Neural cell (in vitro differentiated cells): Measurements from ENCODE around the gene DAGLA. TPM values are rescaled to one million over a fixed set of nuclear protein-coding genes. Genes with fewer than 3 reads are reported as not detected.

Experiments
- H2AFZ ChIP-seq: fragments of 200-600, 300-800 bp; sonication (generic), shearing (Covaris generic); 2 replicates; pipeline ENCODE4 v1.6.0; 2014; ENCODE audit warnings: low read depth, mild to moderate bottlenecking, antibody characterized with exemption, low read length, moderate library complexity
- H3F3A ChIP-seq: fragments of 200-600 bp; shearing (Covaris generic); 2 replicates; pipeline ENCODE4 v1.6.1; 2016; ENCODE audit warnings: mild to moderate bottlenecking, moderate library complexity, mixed read lengths, antibody characterized with exemption, low read length; ENCODE audit not compliant: insufficient read depth, poor library complexity, severe bottlenecking
- H3K27ac ChIP-seq: fragments of 200-600, 300-800 bp; sonication (generic), shearing (Covaris generic); 2 replicates; pipeline ENCODE4 v1.5.1; 2014; ENCODE audit warnings: mild to moderate bottlenecking, low read length, moderate library complexity
- H3K27me3 ChIP-seq: fragments of 300-800, 200-600 bp; sonication (generic), shearing (Covaris generic); 2 replicates; pipeline ENCODE4 v1.6.0; 2014; ENCODE audit warnings: mild to moderate bottlenecking, low read depth, low read length, moderate library complexity; ENCODE audit not compliant: insufficient read depth
- H3K36me3 ChIP-seq: fragments of 300-800, 200-600 bp; sonication (generic), shearing (Covaris generic); 2 replicates; pipeline ENCODE4 v1.5.1; 2014; ENCODE audit warnings: mild to moderate bottlenecking, antibody characterized with exemption, low read length, moderate library complexity; ENCODE audit not compliant: insufficient read depth
- H3K4me2 ChIP-seq: fragments of 300-800, 200-600 bp; sonication (generic), shearing (Covaris generic); 2 replicates; pipeline ENCODE4 v1.6.0; 2014; ENCODE audit warnings: mild to moderate bottlenecking, low read length
- H3K4me3 ChIP-seq: fragments of 300-800, 200-600 bp; sonication (generic), shearing (Covaris generic); 2 replicates; pipeline ENCODE4 v1.5.1; 2014; ENCODE audit warnings: mild to moderate bottlenecking, low read length, moderate library complexity
- H3K79me2 ChIP-seq: fragments of 200-600 bp; shearing (Covaris generic); replicated peaks from 2 replicates; pipeline ENCODE4 v1.6.0; 2014; ENCODE audit warnings: mild to moderate bottlenecking, low read length, moderate library complexity; ENCODE audit not compliant: insufficient read depth
- H3K9ac ChIP-seq: fragments of 300-800, 200-600 bp; sonication (generic), shearing (Covaris generic); 2 replicates; pipeline ENCODE4 v1.6.1; 2016; ENCODE audit warnings: mild to moderate bottlenecking, low read length, mixed read lengths
- H3K9me2 ChIP-seq: fragments of 200-600 bp; shearing (Covaris generic); 2 replicates; pipeline ENCODE4 v1.6.1; 2016; ENCODE audit warnings: mild to moderate bottlenecking, low read length, mixed read lengths; ENCODE audit not compliant: insufficient read depth
- H3K9me3 ChIP-seq: fragments of 200-600, 300-800 bp; sonication (generic), shearing (Covaris generic); 2 replicates; pipeline ENCODE4 v1.6.1; 2016; ENCODE audit warnings: mild to moderate bottlenecking, mixed run types, low read length, moderate library complexity, mixed read lengths
- H4K20me1 ChIP-seq: fragments of 200-600 bp; shearing (Covaris generic); 2 replicates; pipeline ENCODE4 v1.6.1; 2016; ENCODE audit warnings: mild to moderate bottlenecking, mixed run types; ENCODE audit not compliant: insufficient read depth
- EP300 ChIP-seq: fragments of 450-650 bp; conservative IDR thresholded peaks from 2 replicates; pipeline ENCODE4 v1.6.1; 2014; ENCODE audit warnings: antibody characterized with exemption, mild to moderate bottlenecking, moderate library complexity; ENCODE audit not compliant: poor library complexity, severe bottlenecking
- EZH2 ChIP-seq: fragments of 200-600, 300-800 bp; shearing (Covaris generic), sonication (generic); IDR thresholded peaks from 2 replicates; pipeline ENCODE4 v1.6.1; 2014; ENCODE audit warnings: antibody characterized with exemption, low read length, borderline replicate concordance, mild to moderate bottlenecking; ENCODE audit not compliant: insufficient read depth, poor library complexity, severe bottlenecking
- MXI1 ChIP-seq: fragments of 450-650 bp; conservative IDR thresholded peaks from 2 replicates; pipeline ENCODE4 v1.6.1; 2014; ENCODE audit warnings: antibody characterized with exemption, mild to moderate bottlenecking; ENCODE audit not compliant: poor library complexity, severe bottlenecking
- POLR2AphosphoS5 ChIP-seq: IDR thresholded peaks from 2 replicates; pipeline ENCODE4 v1.6.1; 2012
- RAD21 ChIP-seq: fragments of 450-650 bp; conservative IDR thresholded peaks from 2 replicates; pipeline ENCODE4 v1.6.1; 2014; ENCODE audit warnings: antibody characterized with exemption, mild to moderate bottlenecking, moderate library complexity
- SMC3 ChIP-seq: fragments of 450-650 bp; conservative IDR thresholded peaks from 2 replicates; pipeline ENCODE4 v1.6.1; 2014; ENCODE audit warnings: antibody characterized with exemption, mild to moderate bottlenecking, moderate library complexity; ENCODE audit not compliant: poor library complexity
- TAF1 ChIP-seq: IDR thresholded peaks from 2 replicates; pipeline ENCODE4 v1.6.1; 2012; ENCODE audit warnings: low read depth
- polyA plus RNA-seq: library from polyadenylated mRNA; depleted of rRNA; stranded (reverse); fragments of >200 nt; gene quantifications from 2 replicates; pipeline ENCODE4 v1.2.3, GENCODE V29; 2014
- TF ChIP-seq, protein P1 (sequence below): IDR thresholded peaks from 2 replicates; pipeline ENCODE4 v1.6.1; 2012; ENCODE audit warnings: borderline replicate concordance
- TF ChIP-seq, protein P2 (sequence below): fragments of 450-650 bp; IDR thresholded peaks from 2 replicates; pipeline ENCODE4 v1.5.1; 2014; ENCODE audit warnings: antibody characterized with exemption, mild to moderate bottlenecking, moderate library complexity; ENCODE audit not compliant: poor library complexity, severe bottlenecking

Gene DAGLA
- polyA plus RNA-seq, 1 donor from 2014 or later: 4.5 TPM

DNA sequence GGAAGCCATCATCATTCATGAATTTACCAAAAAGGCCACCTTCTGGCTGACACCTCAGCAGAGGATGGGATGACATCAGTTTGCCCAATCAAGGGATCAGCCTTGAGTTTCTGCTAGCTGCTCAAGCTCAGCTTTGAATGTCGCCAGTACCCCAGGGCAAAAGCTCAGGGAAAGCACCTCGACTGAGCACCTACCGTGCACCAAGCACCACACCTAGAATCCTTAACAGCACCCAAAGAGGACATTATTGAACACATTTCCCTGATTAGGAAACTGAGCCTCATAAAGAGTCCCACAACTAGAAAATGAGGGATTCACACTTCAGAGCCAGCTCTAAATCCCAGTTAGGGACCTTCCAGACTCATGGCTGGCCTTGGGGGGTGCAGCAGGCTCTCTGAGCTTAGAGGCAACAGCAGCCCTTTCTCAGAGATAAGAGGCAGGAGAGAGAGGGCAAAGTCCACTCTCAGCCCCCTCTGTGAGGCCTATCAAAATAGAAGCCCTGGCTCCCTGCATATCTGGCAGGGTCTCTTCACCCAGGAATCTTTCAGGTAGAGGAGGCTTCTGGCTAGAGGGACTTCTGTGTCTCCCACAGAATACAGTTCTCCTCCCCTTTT is 13.4 kb upstream of the DAGLA start (continued):
- TF ChIP-seq, protein P1, sequence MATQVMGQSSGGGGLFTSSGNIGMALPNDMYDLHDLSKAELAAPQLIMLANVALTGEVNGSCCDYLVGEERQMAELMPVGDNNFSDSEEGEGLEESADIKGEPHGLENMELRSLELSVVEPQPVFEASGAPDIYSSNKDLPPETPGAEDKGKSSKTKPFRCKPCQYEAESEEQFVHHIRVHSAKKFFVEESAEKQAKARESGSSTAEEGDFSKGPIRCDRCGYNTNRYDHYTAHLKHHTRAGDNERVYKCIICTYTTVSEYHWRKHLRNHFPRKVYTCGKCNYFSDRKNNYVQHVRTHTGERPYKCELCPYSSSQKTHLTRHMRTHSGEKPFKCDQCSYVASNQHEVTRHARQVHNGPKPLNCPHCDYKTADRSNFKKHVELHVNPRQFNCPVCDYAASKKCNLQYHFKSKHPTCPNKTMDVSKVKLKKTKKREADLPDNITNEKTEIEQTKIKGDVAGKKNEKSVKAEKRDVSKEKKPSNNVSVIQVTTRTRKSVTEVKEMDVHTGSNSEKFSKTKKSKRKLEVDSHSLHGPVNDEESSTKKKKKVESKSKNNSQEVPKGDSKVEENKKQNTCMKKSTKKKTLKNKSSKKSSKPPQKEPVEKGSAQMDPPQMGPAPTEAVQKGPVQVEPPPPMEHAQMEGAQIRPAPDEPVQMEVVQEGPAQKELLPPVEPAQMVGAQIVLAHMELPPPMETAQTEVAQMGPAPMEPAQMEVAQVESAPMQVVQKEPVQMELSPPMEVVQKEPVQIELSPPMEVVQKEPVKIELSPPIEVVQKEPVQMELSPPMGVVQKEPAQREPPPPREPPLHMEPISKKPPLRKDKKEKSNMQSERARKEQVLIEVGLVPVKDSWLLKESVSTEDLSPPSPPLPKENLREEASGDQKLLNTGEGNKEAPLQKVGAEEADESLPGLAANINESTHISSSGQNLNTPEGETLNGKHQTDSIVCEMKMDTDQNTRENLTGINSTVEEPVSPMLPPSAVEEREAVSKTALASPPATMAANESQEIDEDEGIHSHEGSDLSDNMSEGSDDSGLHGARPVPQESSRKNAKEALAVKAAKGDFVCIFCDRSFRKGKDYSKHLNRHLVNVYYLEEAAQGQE: no peak
- no peak for TF ChIP-seq POLR2AphosphoS5
- no peak for TF ChIP-seq TAF1

DNA sequence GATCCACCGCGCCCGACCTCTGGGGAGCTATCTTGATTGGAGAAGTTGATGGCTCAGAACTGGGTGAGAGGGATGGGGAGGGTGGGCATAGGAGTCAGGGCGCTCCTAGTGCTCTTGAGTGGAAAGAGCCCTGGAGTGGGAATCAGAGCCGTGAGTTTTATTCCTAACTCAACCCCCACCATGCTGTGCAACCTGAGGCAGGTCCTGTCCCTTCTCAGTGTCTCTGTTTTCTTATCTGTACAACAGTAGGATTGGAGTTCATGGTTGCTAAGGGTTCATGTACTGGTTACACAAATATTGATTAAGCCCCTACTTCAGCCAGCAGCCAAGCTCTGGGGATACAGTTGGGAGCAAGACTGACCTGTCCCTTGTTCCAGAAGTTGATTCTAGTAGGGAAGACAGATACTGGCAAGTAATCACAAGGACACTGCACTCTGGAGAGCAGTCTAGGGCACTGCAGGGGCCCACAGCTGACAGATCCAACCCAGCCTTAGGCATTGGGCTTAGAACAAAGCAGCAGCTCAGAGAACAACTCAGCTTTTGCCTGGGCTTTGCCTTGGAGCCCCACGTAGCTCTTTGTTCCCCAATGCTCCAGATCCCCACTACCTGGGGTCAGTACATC is 12.4 kb upstream of the DAGLA start:
- Histone ChIP-seq H3K9me2 (no peaks in the 10 kb centered on the region), H3K79me2 (no peaks in the 10 kb centered on the region), H3K9ac (no peak overlapping the region), H3K4me2 (no peak overlapping the region), H2AFZ (no peak overlapping the region), H3K27ac (no peak overlapping the region), H3K36me3 (no peaks in the 10 kb centered on the region), H4K20me1 (no peaks in the 10 kb centered on the region), H3K27me3 (no peaks in the 10 kb centered on the region), H3F3A (no peaks in the 10 kb centered on the region), H3K4me3 (no peak overlapping the region), H3K9me3 (no peaks in the 10 kb centered on the region)
- TF ChIP-seq MXI1 (no peak), TAF1 (no peak), RAD21 (no peak), EP300 (no peak), EZH2 (no peak), POLR2AphosphoS5 (no peak), SMC3 (no peak)
- TF ChIP-seq, protein P2, sequence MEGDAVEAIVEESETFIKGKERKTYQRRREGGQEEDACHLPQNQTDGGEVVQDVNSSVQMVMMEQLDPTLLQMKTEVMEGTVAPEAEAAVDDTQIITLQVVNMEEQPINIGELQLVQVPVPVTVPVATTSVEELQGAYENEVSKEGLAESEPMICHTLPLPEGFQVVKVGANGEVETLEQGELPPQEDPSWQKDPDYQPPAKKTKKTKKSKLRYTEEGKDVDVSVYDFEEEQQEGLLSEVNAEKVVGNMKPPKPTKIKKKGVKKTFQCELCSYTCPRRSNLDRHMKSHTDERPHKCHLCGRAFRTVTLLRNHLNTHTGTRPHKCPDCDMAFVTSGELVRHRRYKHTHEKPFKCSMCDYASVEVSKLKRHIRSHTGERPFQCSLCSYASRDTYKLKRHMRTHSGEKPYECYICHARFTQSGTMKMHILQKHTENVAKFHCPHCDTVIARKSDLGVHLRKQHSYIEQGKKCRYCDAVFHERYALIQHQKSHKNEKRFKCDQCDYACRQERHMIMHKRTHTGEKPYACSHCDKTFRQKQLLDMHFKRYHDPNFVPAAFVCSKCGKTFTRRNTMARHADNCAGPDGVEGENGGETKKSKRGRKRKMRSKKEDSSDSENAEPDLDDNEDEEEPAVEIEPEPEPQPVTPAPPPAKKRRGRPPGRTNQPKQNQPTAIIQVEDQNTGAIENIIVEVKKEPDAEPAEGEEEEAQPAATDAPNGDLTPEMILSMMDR: no peak
- TF ChIP-seq, protein P1: no peak
